IPS-NIHi7 (cell line): ENCODE results near the gene CMTM7.

Source experiments
- DNase-seq: peaks from one replicate; pipeline ENCODE4 v3.0.0; 2012; ENCODE audit warnings: mixed read lengths; ENCODE audit errors: extremely low spot score

Gene CMTM7

GRCh38 chr3:32492684-32493436, 101.2 kb downstream of the CMTM7 start:
- no peak for DNase-seq

- no peak for DNase-seq
Measured at GRCh38 chr3:32493437-32494414, 102.1 kb downstream of the CMTM7 start.

DNA sequence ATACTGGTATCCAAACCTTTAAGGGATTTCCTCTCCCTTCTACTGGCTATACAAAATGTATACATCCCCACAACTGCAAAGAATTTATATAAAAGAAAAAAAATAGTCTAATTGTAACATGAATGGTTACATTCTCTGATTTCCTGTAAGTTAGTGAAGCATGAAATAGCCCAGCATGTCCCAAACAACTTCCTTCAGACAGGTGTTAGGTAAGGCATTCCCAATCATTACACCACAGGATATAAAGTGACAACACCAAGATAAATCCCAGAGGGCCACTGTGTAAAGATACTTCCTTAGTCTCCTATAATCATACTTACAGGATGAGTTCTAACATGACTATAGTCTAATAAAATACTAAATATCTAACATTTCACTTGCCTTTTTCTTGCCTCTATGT, 103.4 kb downstream of the CMTM7 start:
- DNase-seq, result no peak

GRCh38 chr3:32495609-32496008, 104.0 kb downstream of the CMTM7 start:
- DNase-seq, result no peak

DNA sequence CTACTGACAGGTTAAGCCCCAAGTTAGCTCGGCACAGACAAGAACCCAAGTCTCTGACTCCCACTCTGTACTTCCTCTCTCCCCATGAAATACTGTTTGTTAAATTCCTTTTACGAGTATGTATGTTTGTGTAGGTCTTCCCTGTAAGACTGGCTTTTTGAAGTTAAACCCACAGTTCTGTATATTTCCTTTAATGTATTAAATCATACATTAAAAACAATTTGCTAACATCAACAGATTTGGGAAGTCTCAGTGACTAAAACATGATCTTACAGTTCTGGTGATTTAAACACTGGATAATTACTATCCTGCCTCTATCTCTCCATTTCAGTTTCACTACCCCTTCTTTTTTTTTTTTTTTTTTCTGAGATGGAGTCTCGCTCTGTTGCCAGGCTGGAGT, 106.6 kb downstream of the CMTM7 start:
- DNase-seq, result no peak

DNA sequence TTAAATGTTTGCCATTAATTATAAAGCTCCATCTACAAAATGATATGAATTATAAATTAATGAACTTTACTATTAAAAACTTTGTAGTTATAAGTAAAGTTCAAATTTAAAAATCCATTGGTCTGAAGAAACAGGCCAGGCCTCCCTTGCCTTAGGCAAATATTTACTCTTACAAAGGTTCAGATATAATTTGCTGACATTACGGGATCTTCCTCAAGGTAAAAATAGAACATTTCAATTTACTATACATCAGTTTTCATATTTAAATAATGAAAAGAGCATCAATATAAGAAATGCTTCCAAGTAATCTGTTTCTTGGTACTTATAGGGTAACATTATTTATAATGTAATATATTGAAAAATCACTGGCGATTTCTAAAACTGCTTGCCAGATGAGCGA, 107.3 kb downstream of the CMTM7 start:
- DNase-seq, result no peak

- DNase-seq, result no peak
Measured at GRCh38 chr3:32499585-32499984, 107.9 kb downstream of the CMTM7 start.

GRCh38 chr3:32500231-32500630, 108.6 kb downstream of the CMTM7 start:
- DNase-seq, result no peak

- DNase-seq, result no peak
Measured at GRCh38 chr3:32500880-32501782, 109.5 kb downstream of the CMTM7 start.

GRCh38 chr3:32501783-32502117, 110.1 kb downstream of the CMTM7 start:
- no peak for DNase-seq

GRCh38 chr3:32502118-32502945, 110.7 kb downstream of the CMTM7 start, which contains the start of gene CMTM6:
CMTM6 (minus strand) TSS chr3:32502852; CDS start chr3:32502745, 107 bp downstream.
- peak; percentile 96 for DNase-seq

GRCh38 chr3:32502946-32503286, 111.3 kb downstream of the CMTM7 start:
- DNase-seq, result no peak
